ENCODE results near the gene HOXC6.

- TF ChIP-seq CTCF (IDR thresholded peaks at IDR 0.05): no peak
- no peak for TF ChIP-seq POLR2A (IDR thresholded peaks at IDR 0.05)
Measured at GRCh38 chr12:54040148-54040494, 11.9 kb downstream of the HOXC6 start.
